ENCODE data around the gene BEND6. TPM values are rescaled to one million over a fixed set of nuclear protein-coding genes. Genes with fewer than 3 reads are reported as not detected.

The BEND6 gene
- total RNA-seq, 1 experiment from 2014 or later: 1.4 TPM

- no CpG with 5 or more reads among the region's 1 CpG for WGBS (ENCODE audit: extremely low coverage, insufficient read length, low lambda C conversion rate)
- peaks cover 0 to 27% (median 22%) of the 10 kb centered on the region in 3 experiments; a peak in 5 of 7 replicates for H3K36me3 Mint-ChIP-seq (ENCODE audit: insufficient read depth in 1 of 3, low read depth in 3 of 3)
Observed at GRCh38 chr6:57064809-57065208, 109.9 kb downstream of the BEND6 start.

More at GRCh38 chr6:57064809-57065208, 109.9 kb downstream of the BEND6 start:
- Histone ChIP-seq H2AK5ac (ENCODE audit: insufficient read length, low read length) (no peak overlapping the region), H2BK120ac (ENCODE audit: low read depth, low read length, poor library complexity, severe bottlenecking) (no peak overlapping the region), H2BK5ac (ENCODE audit: insufficient read length, low read length) (no peak overlapping the region), H3K4me1 (ENCODE audit: insufficient read depth, low read length) (no peaks in the 10 kb centered on the region; the same call in 1 of the 2 replicates), H3K27ac (ENCODE audit: insufficient read length, low read depth, low read length) (no peak overlapping the region), H3K79me2 (ENCODE audit: insufficient read depth, low read length) (no peaks in the 10 kb centered on the region), H4K20me1 (ENCODE audit: control insufficient read depth, insufficient read depth, insufficient read length) (no peaks in the 10 kb centered on the region), H3K27me3 (ENCODE audit: insufficient read depth, low read length) (no peaks in the 10 kb centered on the region), H4K5ac (ENCODE audit: insufficient read length, low read depth, low read length) (no peak overlapping the region), H3K23ac (ENCODE audit: insufficient read length, low read depth, low read length) (no peak overlapping the region), H4K8ac (replicated peaks; ENCODE audit: insufficient read length, low read depth, low read length) (no peak overlapping the region), H3K9me3 (ENCODE audit: control insufficient read depth, low read depth, low read length) (no peaks in the 10 kb centered on the region), H3K4ac (ENCODE audit: low read depth, low read length) (no peak overlapping the region), H3K14ac (ENCODE audit: insufficient read depth, low read length) (no peak overlapping the region), H3K79me1 (ENCODE audit: insufficient read depth, low read depth, low read length, poor library complexity, severe bottlenecking) (no peaks in the 10 kb centered on the region), H3K23me2 (ENCODE audit: insufficient read length, low read depth, low read length, poor library complexity, severe bottlenecking) (no peaks in the 10 kb centered on the region), H4K91ac (ENCODE audit: insufficient read length, low read depth, low read length) (no peak overlapping the region), H3K4me2 (ENCODE audit: insufficient read depth, insufficient read length, low read length) (no peak overlapping the region), H3K9ac (ENCODE audit: extremely low read depth, insufficient read length, low read length) (no peak overlapping the region), H3K56ac (ENCODE audit: insufficient read length, low read depth, low read length) (no peak overlapping the region), H2BK12ac (ENCODE audit: insufficient read length, low read depth, low read length) (no peak overlapping the region), H2BK15ac (ENCODE audit: low read depth, low read length) (no peak overlapping the region), H2BK20ac (ENCODE audit: low read depth, low read length, poor library complexity, severe bottlenecking) (no peak overlapping the region), H3T11ph (ENCODE audit: low read length) (no peak overlapping the region), H3K18ac (ENCODE audit: insufficient read length, low read depth, low read length) (no peak overlapping the region), H2AFZ (ENCODE audit: low read length) (no peak overlapping the region)
- DNase-seq: no peak
- Mint-ChIP-seq H3K4me1 (peaks cover 8 to 12% of the 10 kb centered on the region in 2 experiments), H3K27me3 (ENCODE audit: low read depth) (no peaks in the 10 kb centered on the region), H3K27ac (peak overlapping the region in 2 of 3 experiments; percentile 27 to 54; a peak in 3 of 7 replicates), H3K9me3 (no peaks in the 10 kb centered on the region), H3K4me3 (no peak overlapping the region)
- TF ChIP-seq, protein P1, sequence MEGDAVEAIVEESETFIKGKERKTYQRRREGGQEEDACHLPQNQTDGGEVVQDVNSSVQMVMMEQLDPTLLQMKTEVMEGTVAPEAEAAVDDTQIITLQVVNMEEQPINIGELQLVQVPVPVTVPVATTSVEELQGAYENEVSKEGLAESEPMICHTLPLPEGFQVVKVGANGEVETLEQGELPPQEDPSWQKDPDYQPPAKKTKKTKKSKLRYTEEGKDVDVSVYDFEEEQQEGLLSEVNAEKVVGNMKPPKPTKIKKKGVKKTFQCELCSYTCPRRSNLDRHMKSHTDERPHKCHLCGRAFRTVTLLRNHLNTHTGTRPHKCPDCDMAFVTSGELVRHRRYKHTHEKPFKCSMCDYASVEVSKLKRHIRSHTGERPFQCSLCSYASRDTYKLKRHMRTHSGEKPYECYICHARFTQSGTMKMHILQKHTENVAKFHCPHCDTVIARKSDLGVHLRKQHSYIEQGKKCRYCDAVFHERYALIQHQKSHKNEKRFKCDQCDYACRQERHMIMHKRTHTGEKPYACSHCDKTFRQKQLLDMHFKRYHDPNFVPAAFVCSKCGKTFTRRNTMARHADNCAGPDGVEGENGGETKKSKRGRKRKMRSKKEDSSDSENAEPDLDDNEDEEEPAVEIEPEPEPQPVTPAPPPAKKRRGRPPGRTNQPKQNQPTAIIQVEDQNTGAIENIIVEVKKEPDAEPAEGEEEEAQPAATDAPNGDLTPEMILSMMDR (conservative IDR thresholded peaks at IDR 0.05): no peak
